ENCODE measurements around the gene RAD51D.
"Not testable (repeated sequence)": the region's sequence is repeated elsewhere in the genome, so short reads cannot be mapped to it uniquely, and the experiment has no call there.

RAD51D gene

DNA sequence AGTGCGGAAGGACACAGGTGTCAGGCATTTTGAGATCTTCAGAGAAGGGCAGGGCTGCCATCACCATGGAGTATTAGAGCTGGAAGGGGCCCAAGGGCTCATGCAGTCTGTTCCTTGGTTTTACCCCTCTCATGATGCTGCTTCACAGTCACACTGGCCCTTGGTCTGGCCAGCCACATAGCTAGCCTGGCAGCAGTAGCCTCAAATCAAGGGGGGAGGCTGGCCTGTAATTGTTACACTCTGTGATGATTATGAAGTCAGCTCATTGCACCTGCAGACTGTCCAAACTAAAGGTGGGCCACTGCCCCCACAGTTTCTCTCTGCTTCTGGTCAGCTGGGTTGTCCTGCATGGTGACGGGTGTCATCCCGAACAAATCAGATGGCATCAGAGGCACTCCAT is 1.7 kb upstream of the RAD51D start, which contains the start of gene FNDC8:
Gene FNDC8, plus strand, starts transcription at position 301 of the 400 bp plus-strand sequence. Its CDS starts 79 bp downstream, at position 380.
- no peak within 1 kb of the TSS for H3K4me3 ChIP-seq (ENCODE audit: low read depth in 1 of 2, low read length in 2 of 2)
- H3K9me3 ChIP-seq (ENCODE audit: insufficient read depth, low read length, severe bottlenecking), result no peaks in the 10 kb centered on the region
- H2AFZ ChIP-seq (ENCODE audit: low read depth, low read length), result peak within 1 kb of the TSS; percentile 42; the same call in 1 of the 2 replicates
- peak within 1 kb of the TSS; percentile 77 for H3K4me2 ChIP-seq (ENCODE audit: insufficient read depth, low read length)
- no peaks in the 10 kb centered on the region for H3K27me3 ChIP-seq (ENCODE audit: insufficient read depth, low read length, poor library complexity)
- DNase-seq (no peak), ATAC-seq (ENCODE audit: insufficient read depth, low read depth) (no peak)
- peak within 1 kb of the TSS; percentile 85 for H3K9ac ChIP-seq (ENCODE audit: low read depth, low read length)
- no peaks in the 10 kb centered on the region for H4K20me1 ChIP-seq (ENCODE audit: insufficient read depth, low read length)
- H3K27ac ChIP-seq (ENCODE audit: low read length), result no peak within 1 kb of the TSS
- peaks cover 41% of the 10 kb centered on the region for H3K4me1 ChIP-seq (ENCODE audit: insufficient read depth, low read length)
- H3K79me2 ChIP-seq (ENCODE audit: insufficient read depth, low read length), result peaks cover 36% of the 10 kb centered on the region
- peaks cover 15% of the 10 kb centered on the region for H3K36me3 ChIP-seq (ENCODE audit: insufficient read depth, low read length)
- no peak for TF ChIP-seq EZH2 (IDR thresholded peaks at IDR 0.05; ENCODE audit: borderline replicate concordance, low read depth, low read length, severe bottlenecking)
- TF ChIP-seq, protein P1, sequence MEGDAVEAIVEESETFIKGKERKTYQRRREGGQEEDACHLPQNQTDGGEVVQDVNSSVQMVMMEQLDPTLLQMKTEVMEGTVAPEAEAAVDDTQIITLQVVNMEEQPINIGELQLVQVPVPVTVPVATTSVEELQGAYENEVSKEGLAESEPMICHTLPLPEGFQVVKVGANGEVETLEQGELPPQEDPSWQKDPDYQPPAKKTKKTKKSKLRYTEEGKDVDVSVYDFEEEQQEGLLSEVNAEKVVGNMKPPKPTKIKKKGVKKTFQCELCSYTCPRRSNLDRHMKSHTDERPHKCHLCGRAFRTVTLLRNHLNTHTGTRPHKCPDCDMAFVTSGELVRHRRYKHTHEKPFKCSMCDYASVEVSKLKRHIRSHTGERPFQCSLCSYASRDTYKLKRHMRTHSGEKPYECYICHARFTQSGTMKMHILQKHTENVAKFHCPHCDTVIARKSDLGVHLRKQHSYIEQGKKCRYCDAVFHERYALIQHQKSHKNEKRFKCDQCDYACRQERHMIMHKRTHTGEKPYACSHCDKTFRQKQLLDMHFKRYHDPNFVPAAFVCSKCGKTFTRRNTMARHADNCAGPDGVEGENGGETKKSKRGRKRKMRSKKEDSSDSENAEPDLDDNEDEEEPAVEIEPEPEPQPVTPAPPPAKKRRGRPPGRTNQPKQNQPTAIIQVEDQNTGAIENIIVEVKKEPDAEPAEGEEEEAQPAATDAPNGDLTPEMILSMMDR (IDR thresholded peaks at IDR 0.05; ENCODE audit: borderline replicate concordance, extremely low read depth, low read length, poor library complexity, severe bottlenecking), result no peak

DNA sequence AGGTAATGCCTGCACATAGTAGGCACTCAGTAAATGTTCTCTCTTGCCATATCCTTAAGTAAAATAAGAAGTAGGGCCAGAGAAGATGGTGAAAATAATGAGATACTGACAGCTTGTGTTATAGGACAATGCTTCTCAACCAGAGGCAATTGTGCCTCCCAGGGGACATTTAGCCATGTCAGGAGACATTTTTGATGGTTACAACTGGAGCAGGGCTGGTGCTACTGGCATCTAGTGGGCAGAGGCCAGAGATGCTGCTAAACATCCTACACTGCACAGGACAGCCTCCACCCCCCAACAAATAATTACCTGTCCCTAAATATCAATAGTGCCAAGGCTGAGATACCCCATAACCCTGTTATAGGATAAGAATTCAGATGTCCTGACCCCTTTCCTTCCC is 1.7 kb downstream of the RAD51D start:
- Histone ChIP-seq H2AFZ (ENCODE audit: low read depth, low read length) (no peak overlapping the region), H3K4me3 (ENCODE audit: low read depth in 1 of 2, low read length in 2 of 2) (peak overlapping the region in 1 of 2 experiments; percentile 82; a peak in 2 of 4 replicates), H3K27me3 (ENCODE audit: insufficient read depth, low read length, poor library complexity) (no peaks in the 10 kb centered on the region), H3K27ac (ENCODE audit: low read length) (peak overlapping the region; percentile 89), H4K20me1 (ENCODE audit: insufficient read depth, low read length) (peaks cover 1% of the 10 kb centered on the region; the same call in 1 of the 2 replicates), H3K4me1 (ENCODE audit: insufficient read depth, low read length) (peaks cover 43% of the 10 kb centered on the region), H3K9me3 (ENCODE audit: insufficient read depth, low read length, severe bottlenecking) (no peaks in the 10 kb centered on the region), H3K36me3 (ENCODE audit: insufficient read depth, low read length) (peaks cover 23% of the 10 kb centered on the region), H3K79me2 (ENCODE audit: insufficient read depth, low read length) (peaks cover 60% of the 10 kb centered on the region), H3K9ac (ENCODE audit: low read depth, low read length) (peak overlapping the region; percentile 85), H3K4me2 (ENCODE audit: insufficient read depth, low read length) (peak overlapping the region; percentile 77)
- no peak for TF ChIP-seq EZH2 (IDR thresholded peaks at IDR 0.05; ENCODE audit: borderline replicate concordance, low read depth, low read length, severe bottlenecking)
- TF ChIP-seq, protein P1 (IDR thresholded peaks at IDR 0.05; ENCODE audit: borderline replicate concordance, extremely low read depth, low read length, poor library complexity, severe bottlenecking), result peak; percentile 46
- DNase-seq (peak; percentile 30), ATAC-seq (ENCODE audit: insufficient read depth, low read depth) (no peak)

DNA sequence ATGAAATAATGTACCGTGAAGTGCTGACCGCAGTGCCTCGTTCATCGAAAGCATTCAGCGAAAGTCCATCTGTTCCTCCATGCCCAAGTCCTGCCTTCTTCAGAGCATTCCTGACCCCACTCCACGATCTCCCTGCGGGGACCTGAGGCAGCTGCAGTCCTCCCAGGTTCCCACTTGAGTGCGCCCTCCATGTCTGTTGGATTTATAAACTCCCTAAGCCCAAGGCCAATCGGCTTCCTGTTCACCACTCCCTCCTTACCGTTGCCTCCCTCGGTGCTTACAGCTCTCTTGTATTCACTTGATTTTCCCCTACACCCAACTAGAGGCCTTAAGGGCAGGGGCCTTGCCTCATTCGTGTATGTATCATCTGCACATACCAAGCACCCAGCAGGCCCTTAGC is 2.8 kb downstream of the RAD51D start:
- no peak overlapping the region for H2AFZ ChIP-seq (ENCODE audit: low read depth, low read length)
- no peak overlapping the region for H3K9ac ChIP-seq (ENCODE audit: low read depth, low read length)
- ATAC-seq (ENCODE audit: insufficient read depth, low read depth) (no peak), DNase-seq (no peak)
- peaks cover 43% of the 10 kb centered on the region for H3K4me1 ChIP-seq (ENCODE audit: insufficient read depth, low read length)
- H3K9me3 ChIP-seq (ENCODE audit: insufficient read depth, low read length, severe bottlenecking), result no peaks in the 10 kb centered on the region
- H3K4me2 ChIP-seq (ENCODE audit: insufficient read depth, low read length), result peak overlapping the region; percentile 77
- H3K27me3 ChIP-seq (ENCODE audit: insufficient read depth, low read length, poor library complexity), result no peaks in the 10 kb centered on the region
- H4K20me1 ChIP-seq (ENCODE audit: insufficient read depth, low read length), result peaks cover 4% of the 10 kb centered on the region; the same call in 1 of the 2 replicates
- peaks cover 28% of the 10 kb centered on the region for H3K36me3 ChIP-seq (ENCODE audit: insufficient read depth, low read length)
- no peak overlapping the region for H3K4me3 ChIP-seq (ENCODE audit: low read depth in 1 of 2, low read length in 2 of 2)
- peak overlapping the region; percentile 18; the same call in 1 of the 2 replicates for H3K27ac ChIP-seq (ENCODE audit: low read length)
- TF ChIP-seq, protein P1 (IDR thresholded peaks at IDR 0.05; ENCODE audit: borderline replicate concordance, extremely low read depth, low read length, poor library complexity, severe bottlenecking), result peak; percentile 40
- no peak for TF ChIP-seq EZH2 (IDR thresholded peaks at IDR 0.05; ENCODE audit: borderline replicate concordance, low read depth, low read length, severe bottlenecking)
- H3K79me2 ChIP-seq (ENCODE audit: insufficient read depth, low read length), result peaks cover 71% of the 10 kb centered on the region

DNA sequence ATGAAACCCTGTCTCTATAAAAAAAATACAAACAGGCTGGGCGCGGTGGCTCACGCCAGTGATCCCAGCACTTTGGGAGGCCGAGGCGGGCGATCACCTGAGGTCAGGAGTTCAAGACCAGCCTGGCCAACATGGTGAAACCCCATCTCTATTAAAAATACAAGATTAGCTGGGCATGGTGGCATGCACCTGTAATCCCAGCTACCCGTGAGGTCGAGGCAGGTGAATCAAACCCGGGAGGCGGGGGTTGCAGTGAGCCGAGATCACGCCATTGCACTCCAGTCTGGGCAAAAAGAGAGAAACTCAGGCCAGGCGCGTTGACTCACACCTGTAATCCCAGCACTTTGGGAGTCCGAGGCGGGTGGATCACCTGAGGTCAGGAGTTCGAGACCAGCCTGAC is 8.9 kb downstream of the RAD51D start:
- not testable (repeated sequence) for H2AFZ ChIP-seq (ENCODE audit: low read depth, low read length)

More for the DNA sequence above, 8.9 kb downstream of the RAD51D start:
- H3K27me3 ChIP-seq (ENCODE audit: insufficient read depth, low read length, poor library complexity); H3K4me2 ChIP-seq (ENCODE audit: insufficient read depth, low read length); H4K20me1 ChIP-seq (ENCODE audit: insufficient read depth, low read length); H3K9ac ChIP-seq (ENCODE audit: low read depth, low read length); H3K9me3 ChIP-seq (ENCODE audit: insufficient read depth, low read length, severe bottlenecking); DNase-seq; H3K4me3 ChIP-seq (ENCODE audit: low read depth in 1 of 2, low read length in 2 of 2); ATAC-seq (ENCODE audit: insufficient read depth, low read depth); H3K4me1 ChIP-seq (ENCODE audit: insufficient read depth, low read length); H3K27ac ChIP-seq (ENCODE audit: low read length): not testable (repeated sequence)
- Histone ChIP-seq H3K36me3 (ENCODE audit: insufficient read depth, low read length) (peaks cover 37% of the 10 kb centered on the region), H3K79me2 (ENCODE audit: insufficient read depth, low read length) (peaks cover 58% of the 10 kb centered on the region)

Measured in DND-41 (cell line).